ENCODE data around the gene TAF6.
A peak's percentile ranks its signal among the peaks of the same experiment; 100 is the strongest.

DNA sequence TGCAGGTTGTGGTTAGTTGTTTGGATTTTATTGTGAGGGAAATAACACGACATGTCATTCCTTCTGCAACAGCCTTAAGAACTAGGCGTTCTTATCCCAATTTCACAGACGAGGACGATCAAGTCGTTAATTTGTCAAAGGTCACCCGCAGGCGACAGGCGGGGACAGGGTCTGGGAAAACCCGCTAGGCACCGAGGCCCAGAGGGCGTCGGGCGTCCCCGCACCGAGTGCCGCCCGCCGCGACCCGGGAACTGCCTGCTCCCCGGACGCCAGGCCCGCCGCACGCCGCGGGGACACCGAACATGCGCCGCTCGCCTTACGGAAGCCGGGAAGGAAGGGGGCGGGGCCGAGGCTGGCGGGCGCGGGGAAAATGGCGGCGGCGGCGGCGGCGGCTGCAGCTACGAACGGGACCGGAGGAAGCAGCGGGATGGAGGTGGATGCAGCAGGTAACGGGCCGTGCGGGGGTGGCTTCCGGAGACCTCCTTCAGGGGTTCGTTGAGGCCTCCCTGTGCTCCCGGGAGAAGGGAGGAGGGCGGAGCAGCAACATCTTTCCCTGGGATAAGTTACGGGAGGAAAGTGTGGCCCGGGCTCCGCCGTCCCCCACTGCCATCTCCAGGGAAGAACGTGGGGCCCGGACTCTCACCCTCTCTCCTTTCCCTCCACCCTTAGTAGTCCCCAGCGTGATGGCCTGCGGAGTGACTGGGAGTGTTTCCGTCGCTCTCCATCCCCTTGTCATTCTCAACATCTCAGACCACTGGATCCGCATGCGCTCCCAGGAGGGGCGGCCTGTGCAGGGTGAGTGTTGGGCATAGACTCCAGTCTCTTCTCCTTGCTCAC lies 30.3 kb downstream of the TAF6 start, which contains the start of gene COPS6:
- TF ChIP-seq, protein P1, sequence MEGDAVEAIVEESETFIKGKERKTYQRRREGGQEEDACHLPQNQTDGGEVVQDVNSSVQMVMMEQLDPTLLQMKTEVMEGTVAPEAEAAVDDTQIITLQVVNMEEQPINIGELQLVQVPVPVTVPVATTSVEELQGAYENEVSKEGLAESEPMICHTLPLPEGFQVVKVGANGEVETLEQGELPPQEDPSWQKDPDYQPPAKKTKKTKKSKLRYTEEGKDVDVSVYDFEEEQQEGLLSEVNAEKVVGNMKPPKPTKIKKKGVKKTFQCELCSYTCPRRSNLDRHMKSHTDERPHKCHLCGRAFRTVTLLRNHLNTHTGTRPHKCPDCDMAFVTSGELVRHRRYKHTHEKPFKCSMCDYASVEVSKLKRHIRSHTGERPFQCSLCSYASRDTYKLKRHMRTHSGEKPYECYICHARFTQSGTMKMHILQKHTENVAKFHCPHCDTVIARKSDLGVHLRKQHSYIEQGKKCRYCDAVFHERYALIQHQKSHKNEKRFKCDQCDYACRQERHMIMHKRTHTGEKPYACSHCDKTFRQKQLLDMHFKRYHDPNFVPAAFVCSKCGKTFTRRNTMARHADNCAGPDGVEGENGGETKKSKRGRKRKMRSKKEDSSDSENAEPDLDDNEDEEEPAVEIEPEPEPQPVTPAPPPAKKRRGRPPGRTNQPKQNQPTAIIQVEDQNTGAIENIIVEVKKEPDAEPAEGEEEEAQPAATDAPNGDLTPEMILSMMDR (IDR thresholded peaks at IDR 0.05; ENCODE audit: insufficient read depth, low read length) = no peak
- TF ChIP-seq, protein P2, sequence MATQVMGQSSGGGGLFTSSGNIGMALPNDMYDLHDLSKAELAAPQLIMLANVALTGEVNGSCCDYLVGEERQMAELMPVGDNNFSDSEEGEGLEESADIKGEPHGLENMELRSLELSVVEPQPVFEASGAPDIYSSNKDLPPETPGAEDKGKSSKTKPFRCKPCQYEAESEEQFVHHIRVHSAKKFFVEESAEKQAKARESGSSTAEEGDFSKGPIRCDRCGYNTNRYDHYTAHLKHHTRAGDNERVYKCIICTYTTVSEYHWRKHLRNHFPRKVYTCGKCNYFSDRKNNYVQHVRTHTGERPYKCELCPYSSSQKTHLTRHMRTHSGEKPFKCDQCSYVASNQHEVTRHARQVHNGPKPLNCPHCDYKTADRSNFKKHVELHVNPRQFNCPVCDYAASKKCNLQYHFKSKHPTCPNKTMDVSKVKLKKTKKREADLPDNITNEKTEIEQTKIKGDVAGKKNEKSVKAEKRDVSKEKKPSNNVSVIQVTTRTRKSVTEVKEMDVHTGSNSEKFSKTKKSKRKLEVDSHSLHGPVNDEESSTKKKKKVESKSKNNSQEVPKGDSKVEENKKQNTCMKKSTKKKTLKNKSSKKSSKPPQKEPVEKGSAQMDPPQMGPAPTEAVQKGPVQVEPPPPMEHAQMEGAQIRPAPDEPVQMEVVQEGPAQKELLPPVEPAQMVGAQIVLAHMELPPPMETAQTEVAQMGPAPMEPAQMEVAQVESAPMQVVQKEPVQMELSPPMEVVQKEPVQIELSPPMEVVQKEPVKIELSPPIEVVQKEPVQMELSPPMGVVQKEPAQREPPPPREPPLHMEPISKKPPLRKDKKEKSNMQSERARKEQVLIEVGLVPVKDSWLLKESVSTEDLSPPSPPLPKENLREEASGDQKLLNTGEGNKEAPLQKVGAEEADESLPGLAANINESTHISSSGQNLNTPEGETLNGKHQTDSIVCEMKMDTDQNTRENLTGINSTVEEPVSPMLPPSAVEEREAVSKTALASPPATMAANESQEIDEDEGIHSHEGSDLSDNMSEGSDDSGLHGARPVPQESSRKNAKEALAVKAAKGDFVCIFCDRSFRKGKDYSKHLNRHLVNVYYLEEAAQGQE (IDR thresholded peaks at IDR 0.05; ENCODE audit: insufficient replicate concordance, low read depth) = peak; percentile 46

Data from HL-60 (cell line).